Peyer's patch (tissue), 4 donors: Measurements from ENCODE around the gene SUGCT. TPM values are rescaled to one million over a fixed set of nuclear protein-coding genes. Genes with fewer than 3 reads are reported as not detected.
A peak's percentile ranks its signal among the peaks of the same experiment; 100 is the strongest.
"Not testable (repeated sequence)": the region's sequence is repeated elsewhere in the genome, so short reads cannot be mapped to it uniquely, and the experiment has no call there.

Experiments used
- DNase-seq, 3 donors: peaks; one replicate each; pipeline ENCODE4 v3.0.0-alpha.2; 2017 to 2019
- H3K27ac ChIP-seq, 4 donors: fragments of 200-600 bp; sonication (generic); one replicate each; pipeline ENCODE4 v1.5.1; 2016 to 2019
- H3K27me3 ChIP-seq, 2 donors: fragments of 200-600 bp; sonication (generic); one replicate each; pipeline ENCODE4 v1.5.1; 2019
- H3K36me3 ChIP-seq, 3 donors: fragments of 200-600 bp; sonication (generic); one replicate each; pipeline ENCODE4 v1.5.1; 2016 to 2019
- H3K4me1 ChIP-seq, 4 donors: fragments of 200-600 bp; sonication (generic); one replicate each; pipeline ENCODE4 v1.5.1; 2016 to 2019
- H3K4me3 ChIP-seq, 4 donors: fragments of 200-600 bp; sonication (generic); 1 replicate in 3 of 4; 2 replicates in 1 of 4; pipeline ENCODE4 v1.5.1; 2016 to 2019; ENCODE audit warnings: mild to moderate bottlenecking in 1 of 4
- H3K9me3 ChIP-seq, 4 donors: fragments of 200-600 bp; sonication (generic); one replicate each; pipeline ENCODE4 v1.5.1; 2016 to 2019; ENCODE audit warnings: mild to moderate bottlenecking in 1 of 4
- CTCF ChIP-seq, 6 experiments: fragments of 450-650 bp in 4 of 6; fragments of 200-600 bp in 2 of 6; sonication (generic) in 1 of 6; IDR thresholded peaks; one replicate each; pipeline ENCODE4 v1.5.1; 2017 to 2019; ENCODE audit warnings: antibody characterized with exemption in 6 of 6, mild to moderate bottlenecking in 3 of 6, moderate library complexity in 1 of 6
- POLR2A ChIP-seq, 2 donors: fragments of 450-650 bp; IDR thresholded peaks; one replicate each; pipeline ENCODE4 v1.5.1; 2017; ENCODE audit warnings: antibody characterized with exemption in 2 of 2, mild to moderate bottlenecking in 2 of 2, moderate library complexity in 2 of 2
- total RNA-seq, 4 donors: library from RNA; depleted of rRNA; stranded (reverse); fragments of >200 nt; gene quantifications; one replicate each; pipeline ENCODE4 v1.1.0, GENCODE V29; 2016

SUGCT gene
- total RNA-seq, 4 donors from 2014 or later, result 6.4 to 8.9 (median 8.3) TPM; not detected in 1

DNA sequence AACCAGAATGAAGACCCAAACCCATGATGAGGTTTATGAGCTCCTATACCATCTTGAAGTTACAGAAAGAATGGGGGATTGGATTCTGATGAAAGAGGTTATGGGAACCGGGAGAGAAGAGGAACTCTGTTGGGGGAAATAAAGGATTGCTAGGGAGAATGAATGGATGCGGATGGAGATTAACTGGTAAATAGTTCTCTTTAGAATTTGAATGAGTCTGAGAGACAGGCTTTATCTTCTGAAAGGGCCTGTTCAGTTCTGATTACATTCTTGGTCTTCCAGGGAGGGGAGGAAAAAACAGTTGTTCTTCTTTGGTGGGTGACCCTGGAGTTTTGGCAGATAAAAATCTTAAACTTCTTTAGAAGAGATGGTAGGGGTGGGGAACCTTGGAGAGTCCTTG lies 13.9 kb downstream of the SUGCT start:
- H3K27me3 ChIP-seq, result no peaks in the 10 kb centered on the region
- H3K4me3 ChIP-seq, result no peak overlapping the region
- H3K36me3 ChIP-seq, result no peaks in the 10 kb centered on the region
- TF ChIP-seq CTCF (IDR thresholded peaks at IDR 0.05) (no peak), POLR2A (IDR thresholded peaks at IDR 0.05) (no peak)
- peaks cover 0 to 11% (median 0%) of the 10 kb centered on the region in 4 donors for H3K4me1 ChIP-seq
- no peak for DNase-seq
- H3K27ac ChIP-seq, result no peak overlapping the region
- H3K9me3 ChIP-seq, result no peaks in the 10 kb centered on the region

- TF ChIP-seq CTCF (IDR thresholded peaks at IDR 0.05), result no peak
- TF ChIP-seq POLR2A (IDR thresholded peaks at IDR 0.05), result no peak
Observed at GRCh38 chr7:40151504-40151903, 16.7 kb downstream of the SUGCT start.

GRCh38 chr7:40156988-40157387 lies 22.2 kb downstream of the SUGCT start:
- TF ChIP-seq CTCF (IDR thresholded peaks at IDR 0.05), result no peak
- no peak for TF ChIP-seq POLR2A (IDR thresholded peaks at IDR 0.05)
- no peaks in the 10 kb centered on the region for H3K36me3 ChIP-seq
- no peaks in the 10 kb centered on the region for H3K9me3 ChIP-seq
- no peaks in the 10 kb centered on the region for H3K27me3 ChIP-seq
- peak overlapping the region in 2 of 4 donors; percentile 35 to 36 for H3K4me3 ChIP-seq
- H3K4me1 ChIP-seq, result peaks cover 0 to 3% (median 0%) of the 10 kb centered on the region in 4 donors
- DNase-seq, result no peak
- H3K27ac ChIP-seq, result peak overlapping the region in 2 of 4 donors; percentile 73 to 78

More at GRCh38 chr7:40151504-40151903, 16.7 kb downstream of the SUGCT start:
- no peak overlapping the region for H3K27ac ChIP-seq
- H3K27me3 ChIP-seq, result no peaks in the 10 kb centered on the region
- H3K9me3 ChIP-seq, result no peaks in the 10 kb centered on the region
- H3K36me3 ChIP-seq, result no peaks in the 10 kb centered on the region
- H3K4me3 ChIP-seq, result no peak overlapping the region
- DNase-seq, result no peak
- H3K4me1 ChIP-seq, result peaks cover 0 to 2% (median 0%) of the 10 kb centered on the region in 4 donors

DNA sequence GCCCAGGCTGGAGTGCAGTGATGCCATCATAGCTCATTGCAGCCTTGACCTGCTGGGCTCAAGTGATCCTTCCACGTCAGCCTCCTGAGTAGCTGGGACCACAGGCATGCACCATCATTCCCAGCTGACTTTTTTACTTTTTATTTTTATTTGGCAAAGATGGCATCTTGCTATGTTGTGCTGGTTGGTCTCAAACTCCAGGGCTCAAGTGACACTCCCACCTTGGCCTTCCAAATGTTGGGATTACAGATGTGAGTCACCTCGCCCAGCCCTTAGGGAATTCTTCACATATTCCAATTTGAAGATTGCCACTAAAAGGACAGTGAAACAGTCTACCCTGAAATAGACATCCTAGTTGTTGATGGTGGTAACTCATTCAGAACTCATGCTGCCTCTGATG lies 27.7 kb downstream of the SUGCT start:
- no peaks in the 10 kb centered on the region for H3K27me3 ChIP-seq
- H3K27ac ChIP-seq, result no peak overlapping the region
- H3K4me1 ChIP-seq, result no peaks in the 10 kb centered on the region
- no peak for DNase-seq
- H3K9me3 ChIP-seq, result no peaks in the 10 kb centered on the region
- no peaks in the 10 kb centered on the region for H3K36me3 ChIP-seq
- H3K4me3 ChIP-seq, result no peak overlapping the region
- TF ChIP-seq POLR2A (IDR thresholded peaks at IDR 0.05), result no peak
- no peak for TF ChIP-seq CTCF (IDR thresholded peaks at IDR 0.05)

GRCh38 chr7:40165216-40165615 lies 30.4 kb downstream of the SUGCT start:
- no peaks in the 10 kb centered on the region for H3K36me3 ChIP-seq
- no peak for DNase-seq
- H3K4me1 ChIP-seq, result no peaks in the 10 kb centered on the region
- TF ChIP-seq CTCF (IDR thresholded peaks at IDR 0.05), result no peak
- no peak for TF ChIP-seq POLR2A (IDR thresholded peaks at IDR 0.05)
- no peak overlapping the region for H3K4me3 ChIP-seq
- no peaks in the 10 kb centered on the region for H3K9me3 ChIP-seq
- no peak overlapping the region for H3K27ac ChIP-seq
- no peaks in the 10 kb centered on the region for H3K27me3 ChIP-seq

- TF ChIP-seq CTCF (IDR thresholded peaks at IDR 0.05) (no peak), POLR2A (IDR thresholded peaks at IDR 0.05) (no peak)
- Histone ChIP-seq H3K4me3 (no peak overlapping the region), H3K36me3 (no peaks in the 10 kb centered on the region), H3K9me3 (no peaks in the 10 kb centered on the region), H3K4me1 (no peaks in the 10 kb centered on the region), H3K27me3 (no peaks in the 10 kb centered on the region), H3K27ac (no peak overlapping the region)
- no peak for DNase-seq
Observed at GRCh38 chr7:40167291-40167690, 32.5 kb downstream of the SUGCT start.

GRCh38 chr7:40168266-40168665 lies 33.5 kb downstream of the SUGCT start:
- not testable (repeated sequence) for H3K4me1 ChIP-seq, H3K36me3 ChIP-seq, H3K27me3 ChIP-seq, DNase-seq, H3K27ac ChIP-seq, H3K9me3 ChIP-seq, H3K4me3 ChIP-seq

GRCh38 chr7:40173121-40173520 lies 38.3 kb downstream of the SUGCT start:
- H3K27ac ChIP-seq, H3K27me3 ChIP-seq, H3K9me3 ChIP-seq, H3K4me1 ChIP-seq, H3K36me3 ChIP-seq, DNase-seq, H3K4me3 ChIP-seq: not testable (repeated sequence)

- not testable (repeated sequence) for H3K27me3 ChIP-seq, H3K9me3 ChIP-seq, H3K36me3 ChIP-seq, H3K4me1 ChIP-seq, DNase-seq, H3K4me3 ChIP-seq, H3K27ac ChIP-seq
Observed at GRCh38 chr7:40175256-40175655, 40.5 kb downstream of the SUGCT start.
